HG02840 (cell line): Measurements from ENCODE around the gene HSF5.

Source experiments
- ATAC-seq: cut with Tn5 transposase; IDR thresholded peaks from one replicate; pipeline ENCODE4 v1.9.1; 2021; ENCODE audit warnings: mild to moderate bottlenecking, moderate library complexity, moderate number of reproducible peaks; ENCODE audit not compliant: unreplicated experiment, low FRiP score

The HSF5 gene

GRCh38 chr17:58375811-58376210 is 112.4 kb downstream of the HSF5 start:
- ATAC-seq = no peak

- ATAC-seq = no peak
These were observed 113.0 kb downstream of the HSF5 start for GRCh38 chr17:58375256-58375655.

- no peak for ATAC-seq
These were observed 114.3 kb downstream of the HSF5 start for GRCh38 chr17:58373923-58374322.

GRCh38 chr17:58373003-58373402 is 115.2 kb downstream of the HSF5 start:
- no peak for ATAC-seq

- no peak for ATAC-seq
These were observed 116.8 kb downstream of the HSF5 start for GRCh38 chr17:58371300-58371950.

- ATAC-seq = no peak
These were observed 117.5 kb downstream of the HSF5 start for GRCh38 chr17:58370716-58371115.

- ATAC-seq = no peak
These were observed 117.9 kb downstream of the HSF5 start for GRCh38 chr17:58370309-58370708.
